GM20000 (cell line): ENCODE measurements around the gene RPS13.
"Not testable (repeated sequence)": the region's sequence is repeated elsewhere in the genome, so short reads cannot be mapped to it uniquely, and the experiment has no call there.

Experiments
- DNase-seq: peaks from one replicate; pipeline ENCODE4 v3.0.0; 2012; ENCODE audit warnings: low spot score
- TF ChIP-seq, protein P1 (sequence below): IDR thresholded peaks from 2 replicates; pipeline ENCODE4 v1.5.1; 2012; ENCODE audit warnings: mild to moderate bottlenecking, control low read depth; ENCODE audit errors: extremely low read depth, missing control alignments

The RPS13 gene

GRCh38 chr11:17098038-17098437 is 20.6 kb upstream of the RPS13 start:
- TF ChIP-seq, protein P1, sequence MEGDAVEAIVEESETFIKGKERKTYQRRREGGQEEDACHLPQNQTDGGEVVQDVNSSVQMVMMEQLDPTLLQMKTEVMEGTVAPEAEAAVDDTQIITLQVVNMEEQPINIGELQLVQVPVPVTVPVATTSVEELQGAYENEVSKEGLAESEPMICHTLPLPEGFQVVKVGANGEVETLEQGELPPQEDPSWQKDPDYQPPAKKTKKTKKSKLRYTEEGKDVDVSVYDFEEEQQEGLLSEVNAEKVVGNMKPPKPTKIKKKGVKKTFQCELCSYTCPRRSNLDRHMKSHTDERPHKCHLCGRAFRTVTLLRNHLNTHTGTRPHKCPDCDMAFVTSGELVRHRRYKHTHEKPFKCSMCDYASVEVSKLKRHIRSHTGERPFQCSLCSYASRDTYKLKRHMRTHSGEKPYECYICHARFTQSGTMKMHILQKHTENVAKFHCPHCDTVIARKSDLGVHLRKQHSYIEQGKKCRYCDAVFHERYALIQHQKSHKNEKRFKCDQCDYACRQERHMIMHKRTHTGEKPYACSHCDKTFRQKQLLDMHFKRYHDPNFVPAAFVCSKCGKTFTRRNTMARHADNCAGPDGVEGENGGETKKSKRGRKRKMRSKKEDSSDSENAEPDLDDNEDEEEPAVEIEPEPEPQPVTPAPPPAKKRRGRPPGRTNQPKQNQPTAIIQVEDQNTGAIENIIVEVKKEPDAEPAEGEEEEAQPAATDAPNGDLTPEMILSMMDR = no peak
- no peak for DNase-seq

- not testable (repeated sequence) for DNase-seq
Measured at GRCh38 chr11:17085976-17086375, 8.5 kb upstream of the RPS13 start.

- DNase-seq = no peak
- TF ChIP-seq, protein P1 = no peak
Measured at GRCh38 chr11:17077240-17077519, 287 bp downstream of the RPS13 start.

GRCh38 chr11:17076517-17077239 is 789 bp downstream of the RPS13 start:
- no peak for DNase-seq
- TF ChIP-seq, protein P1 = no peak

DNA sequence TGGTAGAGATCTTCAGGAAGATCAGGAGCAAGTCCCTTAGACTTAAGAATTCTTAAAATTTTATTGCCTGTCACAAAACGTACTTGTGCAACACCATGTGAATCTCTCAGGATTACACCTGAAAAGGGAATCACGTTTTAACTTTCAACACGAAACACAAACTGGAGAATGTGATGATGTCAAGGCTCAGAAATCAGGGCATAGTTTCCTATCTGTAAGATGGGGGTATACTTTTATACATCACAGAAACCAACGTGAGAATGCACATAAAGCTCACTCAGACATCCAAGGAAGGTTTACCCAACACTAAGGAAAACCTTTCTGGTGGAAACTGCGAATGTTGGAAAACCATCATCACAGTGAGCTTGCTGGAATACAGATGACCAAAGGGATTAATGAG is 2.0 kb downstream of the RPS13 start:
- TF ChIP-seq, protein P1 = no peak
- no peak for DNase-seq

- no peak for DNase-seq
Measured at GRCh38 chr11:17073370-17074027, 4.0 kb downstream of the RPS13 start.

GRCh38 chr11:17067417-17067816 is 10.1 kb downstream of the RPS13 start:
- TF ChIP-seq, protein P1 = no peak
- DNase-seq = no peak

More at GRCh38 chr11:17073370-17074027, 4.0 kb downstream of the RPS13 start:
- TF ChIP-seq, protein P1 = no peak

- TF ChIP-seq, protein P1 = no peak
- no peak for DNase-seq
Measured at GRCh38 chr11:17066691-17067090, 10.8 kb downstream of the RPS13 start.
